SK-N-SH (cell line): Measurements from ENCODE around the gene MRPL32. TPM values are rescaled to one million over a fixed set of nuclear protein-coding genes. Genes with fewer than 3 reads are reported as not detected.
A peak's percentile ranks its signal among the peaks of the same experiment; 100 is the strongest.

Source experiments
- CTCF ChIA-PET: fragments of 300-600, 350-600 bp; formaldehyde crosslinking; extraction: SDS; loops from one replicate; lab custom pipeline; 2021; lab: Yijun Ruan, JAX
- POLR2A ChIA-PET: fragments of 350-600 bp; sonication (Branson Sonifier 250); formaldehyde crosslinking; extraction: SDS; loops from one replicate; lab custom pipeline; 2020; ENCODE audit warnings: antibody characterized with exemption, inconsistent platforms; lab: Yijun Ruan, JAX
- DNase-seq: peaks from one replicate; pipeline ENCODE4 v3.0.0; 2012
- H2AFZ ChIP-seq: fragments of 200-600 bp; sonication (generic); 2 replicates; pipeline ENCODE4 v1.8.1; 2016; ENCODE audit warnings: antibody characterized with exemption, mild to moderate bottlenecking, low read depth
- H3F3A ChIP-seq: fragments of 200-600 bp; sonication (generic); replicated peaks from 2 replicates; pipeline ENCODE3; 2016; ENCODE audit warnings: antibody characterized with exemption, mild to moderate bottlenecking; ENCODE audit not compliant: insufficient read depth
- H3K27ac ChIP-seq, 2 experiments: fragments of 200-500 bp in 1 of 2; fragments of 200-600 bp in 1 of 2; sonication (Bioruptor generic) in 1 of 2; sonication (generic), shearing (Covaris generic) in 1 of 2; 2 replicates each; pipeline versions ENCODE4 v1.5.1 to v1.6.1; 2014 to 2016; ENCODE audit warnings: low read depth in 2 of 2, inconsistent platforms in 1 of 2, low read length in 1 of 2, mild to moderate bottlenecking in 1 of 2, mixed read lengths in 1 of 2
- H3K27me3 ChIP-seq: fragments of 200-600 bp; sonication (generic), shearing (Covaris generic); 2 replicates; pipeline ENCODE4 v1.6.1; 2016; ENCODE audit warnings: mixed run types; ENCODE audit not compliant: insufficient read depth
- H3K36me3 ChIP-seq, 2 experiments: fragments of 200-500 bp in 1 of 2; fragments of 200-600 bp in 1 of 2; sonication (Bioruptor generic) in 1 of 2; sonication (generic) in 1 of 2; replicated peaks in 1 of 2; 2 replicates each; pipeline versions ENCODE3 to v1.5.1; 2014 to 2016; ENCODE audit warnings: low read length in 1 of 2, mild to moderate bottlenecking in 1 of 2; ENCODE audit not compliant: insufficient read depth in 2 of 2, control insufficient read depth in 1 of 2
- H3K4me1 ChIP-seq, 2 experiments: fragments of 200-500 bp in 1 of 2; fragments of 200-600 bp in 1 of 2; sonication (Bioruptor generic) in 1 of 2; sonication (generic), shearing (Covaris generic) in 1 of 2; 2 replicates each; pipeline versions ENCODE4 v1.5.1 to v1.6.1; 2014 to 2016; ENCODE audit warnings: low read depth in 1 of 2, low read length in 1 of 2, mixed run types in 1 of 2; ENCODE audit not compliant: insufficient read depth in 2 of 2, control insufficient read depth in 1 of 2
- H3K4me2 ChIP-seq: fragments of 200-600 bp; sonication (generic), shearing (Covaris generic); 2 replicates; pipeline ENCODE4 v1.6.1; 2017; ENCODE audit warnings: mixed run types
- H3K4me3 ChIP-seq, 2 experiments: fragments of 200-500 bp in 1 of 2; fragments of 200-600 bp in 1 of 2; sonication (Bioruptor generic) in 1 of 2; sonication (generic), shearing (Covaris generic) in 1 of 2; 2 replicates each; pipeline versions ENCODE4 v1.5.1 to v1.8.1; 2014 to 2016; ENCODE audit warnings: low read depth in 2 of 2, inconsistent platforms in 1 of 2, low read length in 1 of 2, mild to moderate bottlenecking in 1 of 2, mixed read lengths in 1 of 2, moderate library complexity in 1 of 2
- H3K79me2 ChIP-seq: fragments of 200-600 bp; sonication (generic); 2 replicates; pipeline ENCODE4 v1.8.1; 2017; ENCODE audit warnings: mild to moderate bottlenecking; ENCODE audit not compliant: insufficient read depth
- H3K9ac ChIP-seq: fragments of 200-600 bp; sonication (generic); 2 replicates; pipeline ENCODE4 v1.6.1; 2017; ENCODE audit warnings: mixed run types
- H3K9me2 ChIP-seq: fragments of 200-600 bp; sonication (generic); 2 replicates; pipeline ENCODE4 v1.6.1; 2017; ENCODE audit warnings: mixed run types
- H3K9me3 ChIP-seq: fragments of 200-600 bp; sonication (generic); 2 replicates; pipeline ENCODE4 v1.6.1; 2017; ENCODE audit warnings: mixed run types, mild to moderate bottlenecking, moderate library complexity
- H4K20me1 ChIP-seq: fragments of 200-600 bp; sonication (generic); 2 replicates; pipeline ENCODE4 v1.6.1; 2017; ENCODE audit warnings: mild to moderate bottlenecking, mixed run types; ENCODE audit not compliant: insufficient read depth
- CHD2 ChIP-seq: fragments of 150-350 bp; IDR thresholded peaks from 2 replicates; pipeline ENCODE4 v1.6.1; 2018; ENCODE audit warnings: low read length; ENCODE audit not compliant: partially characterized antibody
- EZH2phosphoT487 ChIP-seq: fragments of 200-600 bp; sonication (generic); IDR thresholded peaks from 2 replicates; pipeline ENCODE4 v1.6.1; 2017; ENCODE audit warnings: low read depth, mixed run types, mild to moderate bottlenecking, antibody characterized with exemption, moderate library complexity, borderline replicate concordance
- FOSL2 ChIP-seq: IDR thresholded peaks from 2 replicates; pipeline ENCODE4 v1.4.0; 2012; ENCODE audit warnings: low read depth, mild to moderate bottlenecking, moderate library complexity, borderline replicate concordance
- FOXJ3 ChIP-seq: sonication (generic); formaldehyde crosslinking; IDR thresholded peaks from 2 replicates; pipeline ENCODE4 v1.5.1; 2020; ENCODE audit warnings: mild to moderate bottlenecking, missing genetic modification reagents
- FOXM1 ChIP-seq: IDR thresholded peaks from 2 replicates; pipeline ENCODE4 v1.4.0; 2012; ENCODE audit warnings: low read depth, mild to moderate bottlenecking
- GATA2 ChIP-seq: sonication (generic); formaldehyde crosslinking; IDR thresholded peaks from 2 replicates; pipeline ENCODE4 v1.5.0; 2020; ENCODE audit warnings: mild to moderate bottlenecking, missing genetic modification reagents
- JUND ChIP-seq: IDR thresholded peaks from 2 replicates; pipeline ENCODE4 v1.4.0; 2012
- MEF2A ChIP-seq: IDR thresholded peaks from 2 replicates; pipeline ENCODE4 v1.4.0; 2012; ENCODE audit warnings: low read depth, borderline replicate concordance
- MXI1 ChIP-seq: IDR thresholded peaks from 2 replicates; pipeline ENCODE4 v1.6.1; 2012; ENCODE audit warnings: mild to moderate bottlenecking, low read depth, low read length, improper control_type of control experiment
- NFIC ChIP-seq: IDR thresholded peaks from 2 replicates; pipeline ENCODE4 v1.4.0; 2012; ENCODE audit warnings: borderline replicate concordance
- POLR2AphosphoS5 ChIP-seq: IDR thresholded peaks from 2 replicates; pipeline ENCODE4 v1.6.1; 2012; ENCODE audit warnings: low read depth, low read length
- RCOR1 ChIP-seq: fragments of 150-350 bp; IDR thresholded peaks from 2 replicates; pipeline ENCODE4 v1.6.1; 2017; ENCODE audit warnings: antibody characterized with exemption, low read length
- RFX5 ChIP-seq: IDR thresholded peaks from 2 replicates; pipeline ENCODE4 v1.6.1; 2012; ENCODE audit warnings: mild to moderate bottlenecking, improper control_type of control experiment, low read length
- RXRA ChIP-seq: IDR thresholded peaks from 2 replicates; pipeline ENCODE4 v1.4.0; 2012; ENCODE audit warnings: low read depth, mild to moderate bottlenecking, borderline replicate concordance
- SIN3A ChIP-seq: IDR thresholded peaks from 2 replicates; pipeline ENCODE4 v1.6.1; 2012; ENCODE audit warnings: low read depth, mild to moderate bottlenecking, low read length, moderate library complexity, borderline replicate concordance
- TAF1 ChIP-seq: IDR thresholded peaks from 2 replicates; pipeline ENCODE4 v1.6.1; 2012; ENCODE audit warnings: low read depth, mild to moderate bottlenecking, low read length, moderate library complexity, borderline replicate concordance
- TCF12 ChIP-seq: IDR thresholded peaks from 2 replicates; pipeline ENCODE4 v1.4.0; 2012
- WGBS: methylation state at CpG from one replicate; pipeline ENCODE4 v1.1.6; 2017; ENCODE audit warnings: low lambda C conversion rate; 5-methylcytosine and 5-hydroxymethylcytosine counted together
- polyA plus RNA-seq, 3 experiments: library from polyadenylated mRNA; depleted of rRNA; stranded (reverse); fragments of >200 nt; gene quantifications; 2 replicates each; pipeline ENCODE4 v1.2.3, GENCODE V29; 2012
- TF ChIP-seq, protein P1 (sequence below): IDR thresholded peaks from 2 replicates; pipeline ENCODE4 v1.4.0; 2012; ENCODE audit warnings: low read depth, borderline replicate concordance
- TF ChIP-seq, protein P2 (sequence below): IDR thresholded peaks from 2 replicates; pipeline ENCODE4 v1.4.0; 2012; ENCODE audit warnings: low read depth
- TF ChIP-seq, protein P3 (sequence below): fragments of 200-600 bp; sonication (generic); IDR thresholded peaks from 2 replicates; pipeline ENCODE4 v1.6.1; 2017; ENCODE audit warnings: antibody characterized with exemption, mild to moderate bottlenecking, moderate library complexity
- TF ChIP-seq, protein P4 (sequence below): IDR thresholded peaks from 2 replicates; pipeline ENCODE4 v1.4.0; 2012; ENCODE audit warnings: low read depth, borderline replicate concordance
- TF ChIP-seq, protein P5 (sequence below): IDR thresholded peaks from 2 replicates; pipeline ENCODE4 v1.6.1; 2012; ENCODE audit warnings: mild to moderate bottlenecking, low read depth, low read length, moderate library complexity

Gene MRPL32
- polyA plus RNA-seq, 1 of the 3 experiments (the other 2 are of a cell fraction): 73.1 TPM

DNA sequence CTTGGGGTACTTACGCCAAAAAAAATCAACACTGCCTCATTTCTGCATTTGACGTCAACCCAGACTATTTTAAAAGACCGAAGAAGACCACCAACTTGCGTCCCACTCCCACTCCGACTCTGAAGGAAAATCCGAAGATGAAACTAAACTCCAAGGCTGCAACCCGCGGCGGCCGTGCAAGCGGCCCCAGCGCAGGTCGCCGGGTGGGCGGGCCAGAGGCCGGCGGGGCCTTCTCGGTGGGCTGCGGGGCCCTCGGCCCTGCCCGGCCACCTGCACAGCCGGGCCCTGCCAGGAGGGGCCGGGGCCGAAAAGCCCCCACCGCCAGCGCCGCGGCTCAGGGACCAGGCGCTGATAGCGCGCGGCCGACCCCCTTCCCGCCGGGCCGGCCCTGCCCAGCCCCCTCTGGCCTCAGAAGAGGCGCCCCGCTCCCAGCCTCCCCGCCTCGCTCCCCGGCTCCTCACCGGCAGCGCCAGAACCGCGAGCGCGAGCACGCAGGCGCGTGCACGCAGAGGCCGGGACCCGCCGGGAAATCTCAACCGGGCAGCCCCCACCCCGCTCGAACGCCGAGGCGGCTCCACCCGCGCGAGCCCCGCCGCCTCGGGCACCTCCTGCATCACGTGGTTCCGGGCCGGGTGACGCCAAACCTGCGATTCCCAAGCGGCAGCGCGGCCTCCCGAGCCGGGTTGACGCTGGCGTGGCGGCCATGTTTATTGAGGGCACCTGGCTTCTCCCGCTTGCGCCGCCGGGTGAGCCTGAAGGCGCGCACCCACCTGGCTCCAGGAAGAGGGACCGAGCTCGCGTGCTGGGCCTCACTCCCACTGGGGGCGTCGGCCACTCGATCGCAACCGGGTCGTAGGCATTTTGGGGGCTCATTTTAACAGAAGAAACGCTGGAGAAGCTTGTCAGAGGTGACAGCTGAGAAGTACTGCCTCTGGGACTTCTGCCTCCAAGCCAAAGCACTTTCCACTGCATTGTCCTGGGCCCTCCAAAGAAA is 20.4 kb upstream of the MRPL32 start, which contains the start of gene C7orf25:
C7orf25 (minus strand) TSS at position 617 of the 994 bp plus-strand sequence. CDS start 1,170 bp downstream, outside the sequence.
- H2AFZ ChIP-seq: peak within 1 kb of the TSS; percentile 94
- peak within 1 kb of the TSS; percentile 85 for H3K4me2 ChIP-seq
- under 1% methylated on average over 60 of the region's 95 CpGs for WGBS
- H3K27ac ChIP-seq: peak within 1 kb of the TSS; percentile 7 to 84; a peak in 3 of 4 replicates
- POLR2A ChIA-PET: interaction anchor here (0.6 to 1.9 kb wide), 2 partner anchors 20 to 927 kb away, joined by 3 to 8 read pairs; partner anchors contain the start of genes MRPL32 and PSMA2
- H3K79me2 ChIP-seq: peaks cover 16% of the 10 kb centered on the region; the same call in 1 of the 2 replicates
- H3F3A ChIP-seq: peaks cover 27% of the 10 kb centered on the region
- peaks cover 13 to 22% of the 10 kb centered on the region in 2 experiments for H3K36me3 ChIP-seq
- H3K9ac ChIP-seq: peak within 1 kb of the TSS; percentile 77
- no peaks in the 10 kb centered on the region for H3K9me3 ChIP-seq
- peaks cover 0 to 16% of the 10 kb centered on the region in 2 experiments; a peak in 2 of 4 replicates for H3K4me1 ChIP-seq
- DNase-seq: peak; percentile 100
- H4K20me1 ChIP-seq: no peaks in the 10 kb centered on the region
- H3K27me3 ChIP-seq: no peaks in the 10 kb centered on the region
- H3K9me2 ChIP-seq: no peaks in the 10 kb centered on the region
- CTCF ChIA-PET: interaction anchor here (0.7 to 2.6 kb wide), 8 partner anchors 15 to 971 kb away, joined by 3 to 7 read pairs (median 3); partner anchors contain the start of genes MRPL32 and PSMA2
- peak within 1 kb of the TSS; percentile 81 to 87 for H3K4me3 ChIP-seq
- no peak for TF ChIP-seq GATA2
- TF ChIP-seq JUND: no peak
- TF ChIP-seq, protein P1, sequence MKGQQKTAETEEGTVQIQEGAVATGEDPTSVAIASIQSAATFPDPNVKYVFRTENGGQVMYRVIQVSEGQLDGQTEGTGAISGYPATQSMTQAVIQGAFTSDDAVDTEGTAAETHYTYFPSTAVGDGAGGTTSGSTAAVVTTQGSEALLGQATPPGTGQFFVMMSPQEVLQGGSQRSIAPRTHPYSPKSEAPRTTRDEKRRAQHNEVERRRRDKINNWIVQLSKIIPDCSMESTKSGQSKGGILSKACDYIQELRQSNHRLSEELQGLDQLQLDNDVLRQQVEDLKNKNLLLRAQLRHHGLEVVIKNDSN: peak; percentile 100
- TF ChIP-seq RXRA: no peak
- TF ChIP-seq FOXJ3: no peak
- TF ChIP-seq CHD2: peak; percentile 93
- no peak for TF ChIP-seq EZH2phosphoT487
- TF ChIP-seq, protein P2, sequence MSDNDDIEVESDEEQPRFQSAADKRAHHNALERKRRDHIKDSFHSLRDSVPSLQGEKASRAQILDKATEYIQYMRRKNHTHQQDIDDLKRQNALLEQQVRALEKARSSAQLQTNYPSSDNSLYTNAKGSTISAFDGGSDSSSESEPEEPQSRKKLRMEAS: peak; percentile 85
- TF ChIP-seq, protein P3, sequence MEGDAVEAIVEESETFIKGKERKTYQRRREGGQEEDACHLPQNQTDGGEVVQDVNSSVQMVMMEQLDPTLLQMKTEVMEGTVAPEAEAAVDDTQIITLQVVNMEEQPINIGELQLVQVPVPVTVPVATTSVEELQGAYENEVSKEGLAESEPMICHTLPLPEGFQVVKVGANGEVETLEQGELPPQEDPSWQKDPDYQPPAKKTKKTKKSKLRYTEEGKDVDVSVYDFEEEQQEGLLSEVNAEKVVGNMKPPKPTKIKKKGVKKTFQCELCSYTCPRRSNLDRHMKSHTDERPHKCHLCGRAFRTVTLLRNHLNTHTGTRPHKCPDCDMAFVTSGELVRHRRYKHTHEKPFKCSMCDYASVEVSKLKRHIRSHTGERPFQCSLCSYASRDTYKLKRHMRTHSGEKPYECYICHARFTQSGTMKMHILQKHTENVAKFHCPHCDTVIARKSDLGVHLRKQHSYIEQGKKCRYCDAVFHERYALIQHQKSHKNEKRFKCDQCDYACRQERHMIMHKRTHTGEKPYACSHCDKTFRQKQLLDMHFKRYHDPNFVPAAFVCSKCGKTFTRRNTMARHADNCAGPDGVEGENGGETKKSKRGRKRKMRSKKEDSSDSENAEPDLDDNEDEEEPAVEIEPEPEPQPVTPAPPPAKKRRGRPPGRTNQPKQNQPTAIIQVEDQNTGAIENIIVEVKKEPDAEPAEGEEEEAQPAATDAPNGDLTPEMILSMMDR: 0 out of 2 replicates have a peak, but pooled peaks have one; percentile 11
- TF ChIP-seq, protein P4, sequence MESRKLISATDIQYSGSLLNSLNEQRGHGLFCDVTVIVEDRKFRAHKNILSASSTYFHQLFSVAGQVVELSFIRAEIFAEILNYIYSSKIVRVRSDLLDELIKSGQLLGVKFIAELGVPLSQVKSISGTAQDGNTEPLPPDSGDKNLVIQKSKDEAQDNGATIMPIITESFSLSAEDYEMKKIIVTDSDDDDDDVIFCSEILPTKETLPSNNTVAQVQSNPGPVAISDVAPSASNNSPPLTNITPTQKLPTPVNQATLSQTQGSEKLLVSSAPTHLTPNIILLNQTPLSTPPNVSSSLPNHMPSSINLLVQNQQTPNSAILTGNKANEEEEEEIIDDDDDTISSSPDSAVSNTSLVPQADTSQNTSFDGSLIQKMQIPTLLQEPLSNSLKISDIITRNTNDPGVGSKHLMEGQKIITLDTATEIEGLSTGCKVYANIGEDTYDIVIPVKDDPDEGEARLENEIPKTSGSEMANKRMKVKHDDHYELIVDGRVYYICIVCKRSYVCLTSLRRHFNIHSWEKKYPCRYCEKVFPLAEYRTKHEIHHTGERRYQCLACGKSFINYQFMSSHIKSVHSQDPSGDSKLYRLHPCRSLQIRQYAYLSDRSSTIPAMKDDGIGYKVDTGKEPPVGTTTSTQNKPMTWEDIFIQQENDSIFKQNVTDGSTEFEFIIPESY: peak; percentile 61; the same call in 1 of the 2 replicates
- TF ChIP-seq RCOR1: no peak
- TF ChIP-seq MXI1: peak; percentile 79
- TF ChIP-seq POLR2AphosphoS5: 0 out of 2 replicates have a peak, but pooled peaks have one; percentile 57
- no peak for TF ChIP-seq TCF12
- peak; percentile 66 for TF ChIP-seq TAF1
- TF ChIP-seq MEF2A: no peak
- no peak for TF ChIP-seq FOSL2
- TF ChIP-seq RFX5: peak; percentile 58; the same call in 1 of the 2 replicates
- TF ChIP-seq SIN3A: no peak
- peak; percentile 54; the same call in 1 of the 2 replicates for TF ChIP-seq FOXM1
- TF ChIP-seq, protein P5, sequence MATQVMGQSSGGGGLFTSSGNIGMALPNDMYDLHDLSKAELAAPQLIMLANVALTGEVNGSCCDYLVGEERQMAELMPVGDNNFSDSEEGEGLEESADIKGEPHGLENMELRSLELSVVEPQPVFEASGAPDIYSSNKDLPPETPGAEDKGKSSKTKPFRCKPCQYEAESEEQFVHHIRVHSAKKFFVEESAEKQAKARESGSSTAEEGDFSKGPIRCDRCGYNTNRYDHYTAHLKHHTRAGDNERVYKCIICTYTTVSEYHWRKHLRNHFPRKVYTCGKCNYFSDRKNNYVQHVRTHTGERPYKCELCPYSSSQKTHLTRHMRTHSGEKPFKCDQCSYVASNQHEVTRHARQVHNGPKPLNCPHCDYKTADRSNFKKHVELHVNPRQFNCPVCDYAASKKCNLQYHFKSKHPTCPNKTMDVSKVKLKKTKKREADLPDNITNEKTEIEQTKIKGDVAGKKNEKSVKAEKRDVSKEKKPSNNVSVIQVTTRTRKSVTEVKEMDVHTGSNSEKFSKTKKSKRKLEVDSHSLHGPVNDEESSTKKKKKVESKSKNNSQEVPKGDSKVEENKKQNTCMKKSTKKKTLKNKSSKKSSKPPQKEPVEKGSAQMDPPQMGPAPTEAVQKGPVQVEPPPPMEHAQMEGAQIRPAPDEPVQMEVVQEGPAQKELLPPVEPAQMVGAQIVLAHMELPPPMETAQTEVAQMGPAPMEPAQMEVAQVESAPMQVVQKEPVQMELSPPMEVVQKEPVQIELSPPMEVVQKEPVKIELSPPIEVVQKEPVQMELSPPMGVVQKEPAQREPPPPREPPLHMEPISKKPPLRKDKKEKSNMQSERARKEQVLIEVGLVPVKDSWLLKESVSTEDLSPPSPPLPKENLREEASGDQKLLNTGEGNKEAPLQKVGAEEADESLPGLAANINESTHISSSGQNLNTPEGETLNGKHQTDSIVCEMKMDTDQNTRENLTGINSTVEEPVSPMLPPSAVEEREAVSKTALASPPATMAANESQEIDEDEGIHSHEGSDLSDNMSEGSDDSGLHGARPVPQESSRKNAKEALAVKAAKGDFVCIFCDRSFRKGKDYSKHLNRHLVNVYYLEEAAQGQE: no peak
- TF ChIP-seq NFIC: no peak
